ENCODE measurements around the gene CALM1.

GRCh38 chr14:90442388-90442787 lies 45.6 kb downstream of the CALM1 start:
- TF ChIP-seq POLR2A (IDR thresholded peaks at IDR 0.05) (no peak), CTCF (IDR thresholded peaks at IDR 0.05) (no peak), POLR2AphosphoS5 (IDR thresholded peaks at IDR 0.05) (no peak), EP300 (IDR thresholded peaks at IDR 0.05) (no peak)
